Measurements from ENCODE around the gene GATD1.

The GATD1 gene

GRCh38 chr11:771617-772204 is 5.6 kb downstream of the GATD1 start:
- DNase-seq (ENCODE audit: extremely low read depth, low read depth), result no peak
- no peak overlapping the region for H3K4me3 ChIP-seq (replicated peaks; ENCODE audit: low read depth, low read length)
- TF ChIP-seq CTCF (IDR thresholded peaks at IDR 0.05; ENCODE audit: low read depth, low read length, missing control alignments), result no peak

GRCh38 chr11:770642-771616 is 6.4 kb downstream of the GATD1 start:
- no peak for DNase-seq (ENCODE audit: extremely low read depth, low read depth)
- H3K4me3 ChIP-seq (replicated peaks; ENCODE audit: low read depth, low read length), result no peak overlapping the region
- TF ChIP-seq CTCF (IDR thresholded peaks at IDR 0.05; ENCODE audit: low read depth, low read length, missing control alignments), result no peak

- no peak for DNase-seq (ENCODE audit: extremely low read depth, low read depth)
- no peak for TF ChIP-seq CTCF (IDR thresholded peaks at IDR 0.05; ENCODE audit: low read depth, low read length, missing control alignments)
- H3K4me3 ChIP-seq (replicated peaks; ENCODE audit: low read depth, low read length), result no peak overlapping the region
These were observed 7.2 kb downstream of the GATD1 start for GRCh38 chr11:769887-770641.

- DNase-seq (ENCODE audit: extremely low read depth, low read depth), result no peak
- no peak for TF ChIP-seq CTCF (IDR thresholded peaks at IDR 0.05; ENCODE audit: low read depth, low read length, missing control alignments)
- no peak overlapping the region for H3K4me3 ChIP-seq (replicated peaks; ENCODE audit: low read depth, low read length)
These were observed 10.0 kb downstream of the GATD1 start for GRCh38 chr11:767238-767637.

GRCh38 chr11:766936-767210 is 10.4 kb downstream of the GATD1 start:
- H3K4me3 ChIP-seq (replicated peaks; ENCODE audit: low read depth, low read length), result no peak overlapping the region
- TF ChIP-seq CTCF (IDR thresholded peaks at IDR 0.05; ENCODE audit: low read depth, low read length, missing control alignments), result no peak
- DNase-seq (ENCODE audit: extremely low read depth, low read depth), result no peak

- H3K4me3 ChIP-seq (replicated peaks; ENCODE audit: low read depth, low read length), result no peak overlapping the region
- no peak for TF ChIP-seq CTCF (IDR thresholded peaks at IDR 0.05; ENCODE audit: low read depth, low read length, missing control alignments)
- DNase-seq (ENCODE audit: extremely low read depth, low read depth), result no peak
These were observed 11.0 kb downstream of the GATD1 start for GRCh38 chr11:766106-766935.
